Vagina (tissue), 2 donors: ENCODE results near the gene TRIM43. TPM values are rescaled to one million over a fixed set of nuclear protein-coding genes. Genes with fewer than 3 reads are reported as not detected.
"Not testable (repeated sequence)": the region's sequence is repeated elsewhere in the genome, so short reads cannot be mapped to it uniquely, and the experiment has no call there.

Source experiments
- DNase-seq, 2 donors: peaks; one replicate each; pipeline ENCODE4 v3.0.0-alpha.2; 2017; ENCODE audit errors: extremely low spot score in 2 of 2
- H3K27ac ChIP-seq: fragments of 200-600 bp; sonication (generic); one replicate; pipeline ENCODE4 v1.5.1; 2019
- H3K27me3 ChIP-seq: fragments of 200-600 bp; sonication (generic); one replicate; pipeline ENCODE4 v1.5.1; 2019
- H3K36me3 ChIP-seq, 2 donors: fragments of 200-600 bp; sonication (generic); one replicate each; pipeline ENCODE4 v1.5.1; 2017 to 2019
- H3K4me1 ChIP-seq: fragments of 200-600 bp; sonication (generic); one replicate; pipeline ENCODE4 v1.5.1; 2019
- H3K4me3 ChIP-seq, 2 donors: fragments of 200-600 bp; sonication (generic); 1 replicate in 1 of 2; 2 replicates in 1 of 2; pipeline ENCODE4 v1.5.1; 2016 to 2019
- H3K9me3 ChIP-seq: fragments of 200-600 bp; sonication (generic); one replicate; pipeline ENCODE4 v1.5.1; 2019
- POLR2A ChIP-seq, 2 donors: fragments of 450-650 bp; IDR thresholded peaks; one replicate each; pipeline ENCODE4 v1.6.1; 2017; ENCODE audit warnings: antibody characterized with exemption in 2 of 2, mild to moderate bottlenecking in 2 of 2, moderate library complexity in 2 of 2
- POLR2AphosphoS5 ChIP-seq, 2 donors: sonication (generic); formaldehyde crosslinking; IDR thresholded peaks; one replicate each; pipeline ENCODE4 v1.9.0; 2017; ENCODE audit warnings: antibody characterized with exemption in 2 of 2, mild to moderate bottlenecking in 2 of 2, low read depth in 1 of 2; ENCODE audit not compliant: insufficient read depth in 1 of 2
- intact Hi-C: fragments of 100-400 bp; cut with DNase I; formaldehyde crosslinking; loops from one replicate; pipeline ENCODE4 v1.15.1; 2023
- total RNA-seq: library from RNA; depleted of rRNA; stranded (reverse); fragments of >200 nt; gene quantifications from one replicate; pipeline ENCODE4 v1.2.3, GENCODE V29; 2016
- TF ChIP-seq, protein P1 (sequence below), 3 experiments: fragments of 450-650 bp in 2 of 3; fragments of 200-600 bp in 1 of 3; sonication (generic) in 1 of 3; IDR thresholded peaks; one replicate each; pipeline ENCODE4 v1.5.1; 2017 to 2019; ENCODE audit warnings: antibody characterized with exemption in 3 of 3, mild to moderate bottlenecking in 2 of 3, moderate library complexity in 2 of 3

TRIM43 gene
- total RNA-seq, 1 donor from 2014 or later, result not detected

DNA sequence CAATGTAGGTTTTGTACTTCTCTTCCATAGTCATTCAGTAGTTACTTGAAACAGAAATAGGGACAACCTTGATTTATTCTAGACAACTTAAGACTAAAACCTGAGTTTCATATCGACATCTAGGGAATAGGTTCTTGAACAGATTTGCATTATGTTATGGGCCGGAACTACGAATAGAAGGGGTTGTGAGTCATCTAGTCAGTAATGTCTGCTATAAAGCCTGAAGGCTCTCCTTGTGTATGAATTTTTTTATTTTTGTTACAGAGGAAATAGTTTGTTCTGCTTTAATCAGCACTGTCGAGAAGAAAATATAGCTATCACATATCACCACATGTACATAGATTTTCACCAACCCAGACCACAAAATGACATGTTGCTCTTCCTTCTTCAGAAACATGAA, 17.3 kb upstream of the TRIM43 start:
- Histone ChIP-seq H3K27me3 (no peaks in the 10 kb centered on the region), H3K9me3 (no peaks in the 10 kb centered on the region), H3K4me3 (no peak overlapping the region), H3K36me3 (no peaks in the 10 kb centered on the region), H3K4me1 (no peaks in the 10 kb centered on the region), H3K27ac (no peak overlapping the region)
- intact Hi-C loops, result no loop called here
- DNase-seq, result no peak
- TF ChIP-seq, protein P1, sequence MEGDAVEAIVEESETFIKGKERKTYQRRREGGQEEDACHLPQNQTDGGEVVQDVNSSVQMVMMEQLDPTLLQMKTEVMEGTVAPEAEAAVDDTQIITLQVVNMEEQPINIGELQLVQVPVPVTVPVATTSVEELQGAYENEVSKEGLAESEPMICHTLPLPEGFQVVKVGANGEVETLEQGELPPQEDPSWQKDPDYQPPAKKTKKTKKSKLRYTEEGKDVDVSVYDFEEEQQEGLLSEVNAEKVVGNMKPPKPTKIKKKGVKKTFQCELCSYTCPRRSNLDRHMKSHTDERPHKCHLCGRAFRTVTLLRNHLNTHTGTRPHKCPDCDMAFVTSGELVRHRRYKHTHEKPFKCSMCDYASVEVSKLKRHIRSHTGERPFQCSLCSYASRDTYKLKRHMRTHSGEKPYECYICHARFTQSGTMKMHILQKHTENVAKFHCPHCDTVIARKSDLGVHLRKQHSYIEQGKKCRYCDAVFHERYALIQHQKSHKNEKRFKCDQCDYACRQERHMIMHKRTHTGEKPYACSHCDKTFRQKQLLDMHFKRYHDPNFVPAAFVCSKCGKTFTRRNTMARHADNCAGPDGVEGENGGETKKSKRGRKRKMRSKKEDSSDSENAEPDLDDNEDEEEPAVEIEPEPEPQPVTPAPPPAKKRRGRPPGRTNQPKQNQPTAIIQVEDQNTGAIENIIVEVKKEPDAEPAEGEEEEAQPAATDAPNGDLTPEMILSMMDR (IDR thresholded peaks at IDR 0.05), result no peak
- TF ChIP-seq POLR2AphosphoS5 (IDR thresholded peaks at IDR 0.05; ENCODE audit: insufficient read depth in 1 of 2, low read depth in 1 of 2) (no peak), POLR2A (IDR thresholded peaks at IDR 0.05) (no peak)

DNA sequence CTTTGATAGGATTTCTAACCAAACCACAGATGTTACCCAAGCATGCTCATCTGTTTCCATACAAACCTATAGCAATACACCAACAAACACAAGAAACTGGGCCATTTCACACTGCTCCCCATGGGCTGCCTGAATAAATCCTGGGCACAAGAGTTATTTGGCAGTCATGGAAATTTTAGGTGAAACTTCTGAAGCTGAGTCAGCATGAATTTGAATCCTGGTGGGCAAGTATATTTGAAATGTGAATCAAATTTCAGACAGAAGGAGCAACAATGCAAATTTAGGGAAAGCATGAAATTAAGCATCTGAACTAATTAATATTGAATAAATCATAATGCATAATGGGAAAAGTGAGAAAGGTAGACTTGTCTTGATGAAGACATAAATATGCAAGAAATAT, 15.9 kb upstream of the TRIM43 start:
- no peaks in the 10 kb centered on the region for H3K9me3 ChIP-seq
- TF ChIP-seq POLR2AphosphoS5 (IDR thresholded peaks at IDR 0.05; ENCODE audit: insufficient read depth in 1 of 2, low read depth in 1 of 2), result no peak
- TF ChIP-seq, protein P1 (IDR thresholded peaks at IDR 0.05), result no peak
- TF ChIP-seq POLR2A (IDR thresholded peaks at IDR 0.05), result no peak
- intact Hi-C loops, result no loop called here
- no peak overlapping the region for H3K4me3 ChIP-seq
- H3K27me3 ChIP-seq, result no peaks in the 10 kb centered on the region
- no peak overlapping the region for H3K27ac ChIP-seq
- H3K36me3 ChIP-seq, result no peaks in the 10 kb centered on the region
- no peaks in the 10 kb centered on the region for H3K4me1 ChIP-seq
- DNase-seq, result no peak

DNA sequence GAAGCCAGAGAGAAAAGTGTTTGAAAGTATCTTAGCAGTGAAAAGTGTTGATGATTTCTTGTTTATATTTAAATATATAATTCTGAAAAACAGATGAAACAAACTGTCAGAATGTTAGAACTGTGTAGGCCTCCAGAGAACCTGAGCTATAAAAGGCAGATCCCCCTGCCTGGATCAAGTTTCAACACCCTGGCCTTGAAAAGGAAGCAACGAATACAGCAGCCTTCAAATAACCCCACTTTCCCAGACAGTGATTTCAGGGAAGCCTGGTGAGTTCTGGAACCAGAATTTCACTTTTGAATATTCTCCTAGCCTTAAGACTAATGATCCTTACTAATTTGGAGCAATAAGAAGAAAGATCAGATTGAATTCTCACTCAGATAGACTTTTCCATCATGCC, 13.3 kb upstream of the TRIM43 start:
- DNase-seq, result no peak
- no peaks in the 10 kb centered on the region for H3K4me1 ChIP-seq
- intact Hi-C loops, result no loop called here
- H3K27ac ChIP-seq, result no peak overlapping the region
- no peak overlapping the region for H3K4me3 ChIP-seq
- H3K9me3 ChIP-seq, result no peaks in the 10 kb centered on the region
- no peaks in the 10 kb centered on the region for H3K36me3 ChIP-seq
- no peak for TF ChIP-seq POLR2AphosphoS5 (IDR thresholded peaks at IDR 0.05; ENCODE audit: insufficient read depth in 1 of 2, low read depth in 1 of 2)
- no peak for TF ChIP-seq POLR2A (IDR thresholded peaks at IDR 0.05)
- TF ChIP-seq, protein P1 (IDR thresholded peaks at IDR 0.05), result no peak
- H3K27me3 ChIP-seq, result no peaks in the 10 kb centered on the region

DNA sequence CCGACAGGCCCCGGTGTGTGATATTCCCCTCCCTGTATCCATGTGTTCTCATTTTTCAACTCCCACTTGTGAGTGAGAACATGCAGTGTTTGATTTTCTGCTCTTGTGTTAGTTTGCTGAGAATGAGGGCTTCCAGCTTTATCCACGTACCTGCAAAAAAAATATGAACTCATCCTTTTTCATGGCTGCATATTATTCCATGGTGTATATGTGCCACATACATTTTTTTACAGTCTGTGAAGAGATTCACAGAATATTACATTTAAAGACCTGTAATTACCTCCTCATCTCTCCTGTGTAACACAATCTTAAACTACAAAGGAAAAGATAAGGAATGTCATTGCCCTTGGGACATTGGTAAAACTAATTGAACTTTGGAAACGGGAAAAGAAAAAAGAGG, 8.3 kb upstream of the TRIM43 start:
- H3K4me1 ChIP-seq, DNase-seq, H3K27me3 ChIP-seq, H3K27ac ChIP-seq, H3K9me3 ChIP-seq, H3K36me3 ChIP-seq, intact Hi-C loops, H3K4me3 ChIP-seq: not testable (repeated sequence)

DNA sequence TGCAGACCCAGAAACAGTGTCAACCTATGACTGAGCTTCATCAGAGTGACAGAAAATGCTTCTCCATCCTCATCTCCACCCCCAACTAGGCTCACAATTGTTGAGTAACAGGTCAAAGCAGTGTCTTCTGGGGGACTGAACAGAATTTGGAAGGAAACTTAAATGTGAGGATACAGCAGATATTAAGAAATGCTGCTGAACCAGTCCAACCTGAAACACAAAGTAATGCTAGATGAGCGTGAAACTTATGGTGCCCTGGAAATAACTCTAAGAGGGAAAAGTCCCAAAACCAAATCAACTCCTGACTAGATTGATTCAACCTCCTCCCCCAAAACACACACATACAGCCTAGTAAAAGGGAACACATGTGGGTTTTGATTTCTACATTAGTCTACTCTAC, 7.5 kb upstream of the TRIM43 start:
- H3K4me3 ChIP-seq, intact Hi-C loops, H3K27me3 ChIP-seq, H3K9me3 ChIP-seq, H3K4me1 ChIP-seq, DNase-seq, H3K27ac ChIP-seq, H3K36me3 ChIP-seq: not testable (repeated sequence)

DNA sequence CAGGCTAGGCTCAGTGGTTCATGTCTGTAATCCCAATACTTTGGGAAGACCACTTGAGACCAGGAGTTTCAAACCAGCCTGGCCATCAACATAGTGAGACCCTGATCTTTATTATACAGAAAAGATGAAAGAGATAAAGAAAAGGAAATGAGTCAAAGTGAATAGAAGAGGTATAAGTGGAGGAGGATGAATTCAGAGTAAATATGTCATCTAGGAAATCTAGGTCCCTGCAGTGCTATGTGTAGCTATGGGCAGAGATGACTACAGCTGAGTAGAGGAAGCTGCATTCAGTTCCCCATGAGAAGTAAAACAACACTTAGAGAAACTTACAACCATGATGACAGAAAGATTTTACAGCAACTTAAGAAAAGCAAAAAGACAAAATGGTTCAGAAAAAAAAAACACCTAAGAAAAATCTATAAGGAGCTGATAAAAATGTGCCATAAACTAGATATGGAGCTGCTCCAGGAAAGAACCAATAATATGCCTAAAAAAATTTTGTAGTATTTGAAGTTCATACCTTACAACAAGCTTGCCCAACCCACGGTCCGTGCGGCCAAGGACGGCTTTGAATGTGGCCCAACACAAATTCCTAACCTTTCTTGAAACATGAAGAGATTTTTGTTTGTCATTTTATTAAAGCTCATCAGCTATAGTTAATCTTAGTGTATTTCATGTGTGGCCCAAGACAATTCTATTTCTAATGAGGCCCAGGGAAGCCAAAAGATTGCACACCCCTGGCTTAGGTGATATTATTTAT, 1.8 kb upstream of the TRIM43 start:
- H3K4me3 ChIP-seq, DNase-seq, H3K4me1 ChIP-seq, H3K9me3 ChIP-seq, intact Hi-C loops, H3K36me3 ChIP-seq, H3K27me3 ChIP-seq, H3K27ac ChIP-seq: not testable (repeated sequence)

DNA sequence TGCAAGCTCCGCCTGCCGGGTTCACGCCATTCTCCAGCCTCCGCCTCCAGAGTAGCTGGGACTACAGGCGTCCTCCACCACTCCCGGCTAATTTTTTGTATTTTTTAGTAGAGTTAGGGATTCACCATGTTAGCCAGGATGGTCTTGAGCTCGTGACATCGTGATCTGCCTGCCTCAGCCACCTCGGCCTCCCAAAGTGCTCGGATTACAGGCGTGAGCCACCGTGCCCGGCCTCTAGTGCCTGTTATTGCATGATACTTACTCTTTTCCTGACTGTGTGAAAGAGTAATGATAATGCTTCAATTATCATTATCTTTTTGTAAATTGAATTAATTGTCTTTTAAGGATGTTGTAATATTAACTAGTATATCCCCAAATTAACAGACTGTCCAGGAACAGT, 1.2 kb downstream of the TRIM43 start:
- H3K27ac ChIP-seq, H3K9me3 ChIP-seq, H3K4me3 ChIP-seq, DNase-seq, H3K4me1 ChIP-seq, H3K36me3 ChIP-seq, intact Hi-C loops, H3K27me3 ChIP-seq: not testable (repeated sequence)

DNA sequence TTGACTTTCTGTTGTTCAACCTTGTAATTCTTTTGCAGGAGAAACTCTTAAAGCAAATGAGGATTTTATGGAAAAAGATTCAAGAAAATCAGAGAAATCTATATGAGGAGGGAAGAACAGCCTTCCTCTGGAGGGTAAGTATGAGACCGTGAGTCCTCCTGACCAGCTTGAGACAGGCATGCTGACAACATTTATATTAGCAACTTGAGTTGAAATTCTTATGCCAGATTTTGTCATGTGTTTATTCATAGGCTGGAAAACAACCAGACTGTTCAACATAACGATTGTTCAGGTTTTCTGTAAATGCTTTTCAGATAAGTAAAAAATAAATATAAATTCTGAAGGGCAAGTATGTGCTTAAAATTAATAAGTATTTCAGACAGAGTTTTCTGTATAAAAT, 3.2 kb downstream of the TRIM43 start:
- H3K4me1 ChIP-seq, DNase-seq, H3K27ac ChIP-seq, intact Hi-C loops, H3K9me3 ChIP-seq, H3K27me3 ChIP-seq, H3K36me3 ChIP-seq, H3K4me3 ChIP-seq: not testable (repeated sequence)

DNA sequence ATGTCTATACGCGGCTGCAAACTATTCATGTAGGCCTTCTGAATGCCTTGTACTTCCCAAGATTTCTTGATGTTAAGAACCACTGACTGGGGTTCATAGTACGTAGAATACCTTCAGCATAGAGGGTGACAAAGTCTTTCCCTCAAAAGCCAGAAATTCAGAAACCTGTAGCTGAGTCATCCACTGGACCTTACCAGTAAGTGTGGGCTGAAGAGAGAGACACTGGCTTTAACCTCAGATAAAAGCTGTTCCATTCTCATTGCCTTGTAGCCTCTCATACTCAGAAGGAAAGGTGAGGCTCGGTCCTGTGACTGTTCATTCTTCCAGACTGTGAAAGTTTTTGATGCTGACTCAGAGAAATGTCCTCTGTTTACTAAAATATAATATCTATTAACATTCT, 9.5 kb downstream of the TRIM43 start:
- H3K27ac ChIP-seq, H3K4me3 ChIP-seq, H3K4me1 ChIP-seq, intact Hi-C loops, DNase-seq, H3K36me3 ChIP-seq, H3K27me3 ChIP-seq, H3K9me3 ChIP-seq: not testable (repeated sequence)

DNA sequence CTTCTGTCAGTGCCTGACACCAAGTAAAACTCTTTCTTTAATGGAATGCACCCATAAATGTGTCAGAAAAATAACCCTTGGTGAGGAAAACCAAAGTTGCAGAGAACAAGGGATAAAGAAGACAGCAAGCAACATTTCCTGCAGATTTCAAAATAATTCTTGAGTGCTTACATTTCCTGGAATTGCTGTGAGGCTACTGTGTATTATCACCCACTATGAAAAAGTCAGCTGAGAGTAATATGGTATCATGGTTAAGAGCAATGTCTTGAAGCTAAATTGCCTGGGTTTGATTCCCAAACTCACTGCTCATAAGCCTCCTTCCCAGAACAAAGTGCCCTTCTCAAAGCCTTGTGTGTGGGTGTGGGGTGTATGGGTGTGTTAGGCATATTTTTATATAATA, 10.3 kb downstream of the TRIM43 start:
- H3K27me3 ChIP-seq, DNase-seq, H3K9me3 ChIP-seq, H3K27ac ChIP-seq, H3K4me3 ChIP-seq, H3K4me1 ChIP-seq, H3K36me3 ChIP-seq, intact Hi-C loops: not testable (repeated sequence)
